ENCODE results near the gene TNIP2.

DNA sequence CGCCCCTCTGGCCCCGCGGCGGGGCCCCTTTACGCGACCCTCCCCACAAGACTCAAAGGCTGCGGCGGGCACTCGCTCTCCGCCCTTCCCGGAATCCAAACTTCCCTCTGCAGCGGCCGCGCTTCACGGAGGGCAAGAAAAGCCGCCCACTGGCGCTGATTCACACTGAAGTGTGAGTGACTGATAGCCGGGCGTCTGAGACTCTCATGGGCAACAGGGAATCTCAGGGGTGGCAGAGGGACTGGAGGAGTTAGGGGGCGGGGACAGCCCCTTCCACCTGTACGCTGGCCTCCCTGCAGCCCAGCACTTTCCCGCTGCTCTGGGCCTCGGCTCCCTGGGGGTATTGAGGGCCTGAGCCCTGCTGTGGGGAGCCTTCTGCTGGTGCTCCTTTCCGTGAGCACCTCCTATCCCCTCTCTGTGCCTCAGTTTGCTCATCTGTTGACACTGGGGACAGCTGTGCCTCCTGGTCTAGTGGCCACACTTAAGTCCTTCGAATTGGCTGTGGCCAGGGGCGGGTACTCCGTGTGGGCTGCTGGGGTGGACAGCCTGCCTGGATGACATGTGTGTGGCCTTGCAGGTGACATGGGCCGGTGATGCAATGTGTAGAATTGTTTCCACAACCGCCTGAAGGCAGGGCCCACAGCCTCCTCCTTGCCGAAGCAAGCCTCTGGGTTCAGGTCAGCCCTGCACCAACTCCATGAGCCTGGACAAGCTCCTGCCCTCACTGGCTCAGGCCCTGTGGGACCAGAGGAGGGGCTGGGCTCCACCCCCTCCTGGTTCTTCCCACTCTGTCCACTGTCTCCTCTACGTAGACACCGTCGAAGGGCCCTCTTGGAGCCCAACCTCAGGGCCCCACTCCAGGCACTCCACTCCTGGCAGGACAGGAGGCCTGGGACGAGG lies 37.7 kb upstream of the TNIP2 start:
- no peak for TF ChIP-seq POLR2AphosphoS5 (IDR thresholded peaks at IDR 0.05; ENCODE audit: low read depth)
- TF ChIP-seq, protein P1, sequence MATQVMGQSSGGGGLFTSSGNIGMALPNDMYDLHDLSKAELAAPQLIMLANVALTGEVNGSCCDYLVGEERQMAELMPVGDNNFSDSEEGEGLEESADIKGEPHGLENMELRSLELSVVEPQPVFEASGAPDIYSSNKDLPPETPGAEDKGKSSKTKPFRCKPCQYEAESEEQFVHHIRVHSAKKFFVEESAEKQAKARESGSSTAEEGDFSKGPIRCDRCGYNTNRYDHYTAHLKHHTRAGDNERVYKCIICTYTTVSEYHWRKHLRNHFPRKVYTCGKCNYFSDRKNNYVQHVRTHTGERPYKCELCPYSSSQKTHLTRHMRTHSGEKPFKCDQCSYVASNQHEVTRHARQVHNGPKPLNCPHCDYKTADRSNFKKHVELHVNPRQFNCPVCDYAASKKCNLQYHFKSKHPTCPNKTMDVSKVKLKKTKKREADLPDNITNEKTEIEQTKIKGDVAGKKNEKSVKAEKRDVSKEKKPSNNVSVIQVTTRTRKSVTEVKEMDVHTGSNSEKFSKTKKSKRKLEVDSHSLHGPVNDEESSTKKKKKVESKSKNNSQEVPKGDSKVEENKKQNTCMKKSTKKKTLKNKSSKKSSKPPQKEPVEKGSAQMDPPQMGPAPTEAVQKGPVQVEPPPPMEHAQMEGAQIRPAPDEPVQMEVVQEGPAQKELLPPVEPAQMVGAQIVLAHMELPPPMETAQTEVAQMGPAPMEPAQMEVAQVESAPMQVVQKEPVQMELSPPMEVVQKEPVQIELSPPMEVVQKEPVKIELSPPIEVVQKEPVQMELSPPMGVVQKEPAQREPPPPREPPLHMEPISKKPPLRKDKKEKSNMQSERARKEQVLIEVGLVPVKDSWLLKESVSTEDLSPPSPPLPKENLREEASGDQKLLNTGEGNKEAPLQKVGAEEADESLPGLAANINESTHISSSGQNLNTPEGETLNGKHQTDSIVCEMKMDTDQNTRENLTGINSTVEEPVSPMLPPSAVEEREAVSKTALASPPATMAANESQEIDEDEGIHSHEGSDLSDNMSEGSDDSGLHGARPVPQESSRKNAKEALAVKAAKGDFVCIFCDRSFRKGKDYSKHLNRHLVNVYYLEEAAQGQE (IDR thresholded peaks at IDR 0.05; ENCODE audit: insufficient replicate concordance, low read depth), result no peak
- TF ChIP-seq GABPA (IDR thresholded peaks at IDR 0.05; ENCODE audit: low read depth), result no peak
- TF ChIP-seq, protein P2, sequence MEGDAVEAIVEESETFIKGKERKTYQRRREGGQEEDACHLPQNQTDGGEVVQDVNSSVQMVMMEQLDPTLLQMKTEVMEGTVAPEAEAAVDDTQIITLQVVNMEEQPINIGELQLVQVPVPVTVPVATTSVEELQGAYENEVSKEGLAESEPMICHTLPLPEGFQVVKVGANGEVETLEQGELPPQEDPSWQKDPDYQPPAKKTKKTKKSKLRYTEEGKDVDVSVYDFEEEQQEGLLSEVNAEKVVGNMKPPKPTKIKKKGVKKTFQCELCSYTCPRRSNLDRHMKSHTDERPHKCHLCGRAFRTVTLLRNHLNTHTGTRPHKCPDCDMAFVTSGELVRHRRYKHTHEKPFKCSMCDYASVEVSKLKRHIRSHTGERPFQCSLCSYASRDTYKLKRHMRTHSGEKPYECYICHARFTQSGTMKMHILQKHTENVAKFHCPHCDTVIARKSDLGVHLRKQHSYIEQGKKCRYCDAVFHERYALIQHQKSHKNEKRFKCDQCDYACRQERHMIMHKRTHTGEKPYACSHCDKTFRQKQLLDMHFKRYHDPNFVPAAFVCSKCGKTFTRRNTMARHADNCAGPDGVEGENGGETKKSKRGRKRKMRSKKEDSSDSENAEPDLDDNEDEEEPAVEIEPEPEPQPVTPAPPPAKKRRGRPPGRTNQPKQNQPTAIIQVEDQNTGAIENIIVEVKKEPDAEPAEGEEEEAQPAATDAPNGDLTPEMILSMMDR (IDR thresholded peaks at IDR 0.05; ENCODE audit: insufficient read depth, low read length), result no peak
